NCI-H1105 treated with DMSO at 0.1 percent for 48 hours (cell line): ENCODE measurements around the gene NCSTN.
A peak's percentile ranks its signal among the peaks of the same experiment; 100 is the strongest.

ENCODE experiments used
- DNase-seq: peaks from one replicate; lab custom pipeline; 2025; lab: John Stamatoyannopoulos, UW

The NCSTN gene

GRCh38 chr1:160342953-160343869 lies at the start of gene NCSTN, which contains the start of gene COPA:
NCSTN (plus strand) TSS chr1:160343383; CDS start chr1:160343397, 14 bp downstream.
COPA (minus strand) TSS chr1:160343250; CDS start chr1:160343170, 80 bp downstream.
- DNase-seq, result peak; percentile 89

GRCh38 chr1:160296036-160296435 lies 47.1 kb upstream of the NCSTN start:
- DNase-seq, result no peak

GRCh38 chr1:160300173-160300572 lies 43.0 kb upstream of the NCSTN start:
- DNase-seq, result no peak

GRCh38 chr1:160307118-160307791 lies 35.9 kb upstream of the NCSTN start:
- DNase-seq, result no peak

- no peak for DNase-seq
Observed at GRCh38 chr1:160308451-160309184, 34.6 kb upstream of the NCSTN start.

- DNase-seq, result no peak
Observed at GRCh38 chr1:160309185-160309557, 34.0 kb upstream of the NCSTN start.

- DNase-seq, result no peak
Observed at GRCh38 chr1:160309571-160309970, 33.6 kb upstream of the NCSTN start.

GRCh38 chr1:160315359-160315758 lies 27.8 kb upstream of the NCSTN start:
- no peak for DNase-seq

GRCh38 chr1:160322831-160323230 lies 20.4 kb upstream of the NCSTN start:
- DNase-seq, result no peak

GRCh38 chr1:160325252-160325651 lies 17.9 kb upstream of the NCSTN start:
- DNase-seq, result peak; percentile 4

GRCh38 chr1:160326418-160326817 lies 16.8 kb upstream of the NCSTN start:
- no peak for DNase-seq

- no peak for DNase-seq
Observed at GRCh38 chr1:160328184-160328583, 15.0 kb upstream of the NCSTN start.

GRCh38 chr1:160330119-160330518 lies 13.1 kb upstream of the NCSTN start:
- no peak for DNase-seq

- no peak for DNase-seq
Observed at GRCh38 chr1:160332516-160332915, 10.7 kb upstream of the NCSTN start.

GRCh38 chr1:160338580-160338979 lies 4.6 kb upstream of the NCSTN start:
- no peak for DNase-seq

- DNase-seq, result no peak
Observed at GRCh38 chr1:160340146-160340545, 3.0 kb upstream of the NCSTN start.

GRCh38 chr1:160340866-160341265 lies 2.3 kb upstream of the NCSTN start:
- no peak for DNase-seq

- peak; percentile 27 for DNase-seq
Observed at GRCh38 chr1:160342526-160342925, 657 bp upstream of the NCSTN start.

- DNase-seq, result no peak
Observed at GRCh38 chr1:160344241-160344640, 1.1 kb downstream of the NCSTN start.

GRCh38 chr1:160344936-160345335 lies 1.8 kb downstream of the NCSTN start:
- DNase-seq, result no peak

- DNase-seq, result no peak
Observed at GRCh38 chr1:160346463-160346862, 3.3 kb downstream of the NCSTN start.

GRCh38 chr1:160346958-160347357 lies 3.8 kb downstream of the NCSTN start:
- no peak for DNase-seq
